COLO668 (cell line): ENCODE data around the gene FHIP1B.
A peak's percentile ranks its signal among the peaks of the same experiment; 100 is the strongest.
"Not testable (repeated sequence)": the region's sequence is repeated elsewhere in the genome, so short reads cannot be mapped to it uniquely, and the experiment has no call there.

Experiments used
- DNase-seq: peaks from one replicate; lab custom pipeline; 2025; ENCODE audit not compliant: unreplicated experiment; lab: John Stamatoyannopoulos, UW

Gene FHIP1B

GRCh38 chr11:6234387-6235107, at the start of gene FHIP1B:
TSS of gene FHIP1B (minus strand) at chr11:6234636. CDS start at chr11:6224516, 10,120 bp downstream.
- peak; percentile 99 for DNase-seq

- DNase-seq, result no peak
Measured at GRCh38 chr11:6283453-6284023, 49.1 kb upstream of the FHIP1B start.

- not testable (repeated sequence) for DNase-seq
Measured at GRCh38 chr11:6280809-6281208, 46.4 kb upstream of the FHIP1B start.

- DNase-seq, result no peak
Measured at GRCh38 chr11:6273188-6273587, 38.8 kb upstream of the FHIP1B start.

- DNase-seq, result no peak
Measured at GRCh38 chr11:6271598-6271997, 37.2 kb upstream of the FHIP1B start.

- DNase-seq, result no peak
Measured at GRCh38 chr11:6270584-6271246, 36.3 kb upstream of the FHIP1B start.

- DNase-seq, result no peak
Measured at GRCh38 chr11:6269994-6270393, 35.6 kb upstream of the FHIP1B start.

GRCh38 chr11:6268820-6269219, 34.4 kb upstream of the FHIP1B start:
- DNase-seq, result no peak

GRCh38 chr11:6263662-6264061, 29.2 kb upstream of the FHIP1B start:
- DNase-seq, result no peak

GRCh38 chr11:6260207-6260726, 25.8 kb upstream of the FHIP1B start:
- no peak for DNase-seq

- no peak for DNase-seq
Measured at GRCh38 chr11:6258571-6259081, 24.2 kb upstream of the FHIP1B start.

- no peak for DNase-seq
Measured at GRCh38 chr11:6258141-6258540, 23.7 kb upstream of the FHIP1B start.

- DNase-seq, result no peak
Measured at GRCh38 chr11:6253197-6253596, 18.8 kb upstream of the FHIP1B start.

- no peak for DNase-seq
Measured at GRCh38 chr11:6251990-6252473, 17.6 kb upstream of the FHIP1B start.

- peak; percentile 53 for DNase-seq
Measured at GRCh38 chr11:6251120-6251733, 16.8 kb upstream of the FHIP1B start.

GRCh38 chr11:6249770-6250555, 15.5 kb upstream of the FHIP1B start:
- no peak for DNase-seq

GRCh38 chr11:6248897-6249296, 14.5 kb upstream of the FHIP1B start:
- not testable (repeated sequence) for DNase-seq

- no peak for DNase-seq
Measured at GRCh38 chr11:6248248-6248647, 13.8 kb upstream of the FHIP1B start.

GRCh38 chr11:6245536-6245935, 11.1 kb upstream of the FHIP1B start:
- no peak for DNase-seq

GRCh38 chr11:6241316-6241715, 6.9 kb upstream of the FHIP1B start:
- no peak for DNase-seq
